SH-SY5Y (cell line): ENCODE measurements around the gene NAALADL2.

Experiments used
- GATA2 ChIP-seq: IDR thresholded peaks from 2 replicates; pipeline ENCODE4 v1.6.1; 2011; ENCODE audit warnings: mild to moderate bottlenecking, low read depth, low read length
- GATA3 ChIP-seq: IDR thresholded peaks from 2 replicates; pipeline ENCODE4 v1.6.1; 2011; ENCODE audit warnings: low read depth, mild to moderate bottlenecking, low read length, moderate library complexity

DNA sequence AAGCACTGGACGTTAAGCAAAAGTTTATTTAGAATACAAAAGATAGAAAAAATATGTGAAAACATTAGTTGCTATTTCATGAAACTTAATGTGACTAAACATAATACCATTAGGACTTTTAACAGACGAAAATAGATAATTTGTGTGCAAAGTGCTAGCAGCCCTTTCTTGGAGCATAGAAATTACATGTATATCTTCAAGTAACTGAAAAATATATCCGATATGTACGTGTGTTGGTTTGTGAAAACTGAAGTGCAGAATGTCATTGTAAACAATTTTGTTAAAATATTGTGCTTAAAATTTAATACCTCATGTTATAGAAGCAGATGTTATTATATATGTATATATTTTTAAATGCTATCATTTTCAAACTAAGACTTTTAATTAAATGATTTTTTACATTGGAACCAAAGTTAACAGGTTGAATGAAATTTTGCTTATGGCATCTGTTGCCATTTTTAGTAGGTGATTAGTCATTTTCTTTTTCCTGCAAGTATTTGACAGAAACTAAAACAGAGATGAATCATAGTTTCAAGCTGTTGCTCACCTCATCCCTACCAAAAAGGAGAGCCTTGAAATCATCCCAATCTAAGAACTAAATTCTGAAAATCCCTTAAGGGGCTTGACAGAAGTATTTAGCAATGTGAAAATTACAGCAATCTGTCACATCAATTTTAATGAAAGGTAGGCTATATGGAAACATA is 334.8 kb downstream of the NAALADL2 start:
- no peak for TF ChIP-seq GATA2
- TF ChIP-seq GATA3, result no peak
